Bone marrow (tissue), 2 donors: ENCODE data around the gene SLC9A4.
"Not testable (repeated sequence)": the region's sequence is repeated elsewhere in the genome, so short reads cannot be mapped to it uniquely, and the experiment has no call there.

Experiments used
- DNase-seq, 2 donors: peaks; one replicate each; lab custom pipeline; 2025; lab: John Stamatoyannopoulos, UW

SLC9A4 gene

DNA sequence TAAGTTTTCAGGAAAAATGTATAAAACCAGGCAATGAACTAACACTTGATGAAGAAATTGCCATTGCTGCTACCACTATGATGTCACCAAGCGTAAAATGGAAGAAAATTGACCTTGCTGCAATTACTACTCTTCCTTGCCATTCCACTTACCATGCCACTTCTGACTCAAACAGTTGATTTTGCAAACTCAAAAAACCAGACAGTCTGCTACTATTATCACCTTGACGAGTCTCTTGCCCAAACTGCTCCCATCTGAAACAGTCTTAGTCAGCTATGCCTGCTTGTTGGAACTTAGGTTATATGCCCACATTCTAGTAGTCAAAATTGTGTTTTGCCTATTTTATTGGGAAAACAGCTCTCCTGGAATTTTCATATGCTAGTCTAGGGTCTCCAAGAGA, 74.4 kb downstream of the SLC9A4 start:
- no peak for DNase-seq

DNA sequence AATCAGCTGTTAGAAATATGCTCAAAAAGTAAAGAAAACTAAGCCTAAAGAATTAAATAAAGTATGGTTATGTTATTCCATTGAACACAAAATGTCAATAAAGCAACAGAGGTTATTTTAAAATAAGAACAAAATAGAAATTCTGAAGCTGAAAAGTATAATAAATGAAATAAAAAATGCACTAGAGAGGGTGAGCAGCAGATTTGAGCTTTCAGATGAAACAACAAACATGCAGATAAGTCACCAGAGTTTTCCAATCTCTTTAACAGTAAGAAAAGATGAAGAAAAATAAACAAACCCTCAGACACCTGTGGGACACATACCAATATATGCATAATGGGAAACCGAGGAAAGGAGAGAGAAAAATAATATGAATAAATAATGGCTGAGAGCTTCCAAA, 76.0 kb downstream of the SLC9A4 start:
- DNase-seq: no peak

DNA sequence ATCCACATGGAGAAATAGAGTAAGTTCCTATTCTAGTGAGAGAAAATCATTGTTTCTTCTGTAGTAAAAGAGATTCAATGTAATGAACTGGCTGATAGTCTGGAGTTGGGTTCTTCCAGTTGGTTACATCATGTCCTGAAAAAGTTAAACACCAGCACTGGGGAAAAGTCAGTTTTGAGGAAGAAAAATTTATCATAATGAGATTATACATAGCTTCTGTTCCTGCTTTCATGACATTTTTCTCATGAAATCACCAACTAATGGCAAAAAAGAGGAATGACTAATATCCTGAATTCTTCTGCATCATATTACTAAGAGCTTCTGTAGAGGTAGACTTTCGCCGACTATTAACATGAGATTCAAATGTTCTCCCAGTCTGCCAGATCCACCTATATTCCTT, 77.1 kb downstream of the SLC9A4 start:
- no peak for DNase-seq

DNA sequence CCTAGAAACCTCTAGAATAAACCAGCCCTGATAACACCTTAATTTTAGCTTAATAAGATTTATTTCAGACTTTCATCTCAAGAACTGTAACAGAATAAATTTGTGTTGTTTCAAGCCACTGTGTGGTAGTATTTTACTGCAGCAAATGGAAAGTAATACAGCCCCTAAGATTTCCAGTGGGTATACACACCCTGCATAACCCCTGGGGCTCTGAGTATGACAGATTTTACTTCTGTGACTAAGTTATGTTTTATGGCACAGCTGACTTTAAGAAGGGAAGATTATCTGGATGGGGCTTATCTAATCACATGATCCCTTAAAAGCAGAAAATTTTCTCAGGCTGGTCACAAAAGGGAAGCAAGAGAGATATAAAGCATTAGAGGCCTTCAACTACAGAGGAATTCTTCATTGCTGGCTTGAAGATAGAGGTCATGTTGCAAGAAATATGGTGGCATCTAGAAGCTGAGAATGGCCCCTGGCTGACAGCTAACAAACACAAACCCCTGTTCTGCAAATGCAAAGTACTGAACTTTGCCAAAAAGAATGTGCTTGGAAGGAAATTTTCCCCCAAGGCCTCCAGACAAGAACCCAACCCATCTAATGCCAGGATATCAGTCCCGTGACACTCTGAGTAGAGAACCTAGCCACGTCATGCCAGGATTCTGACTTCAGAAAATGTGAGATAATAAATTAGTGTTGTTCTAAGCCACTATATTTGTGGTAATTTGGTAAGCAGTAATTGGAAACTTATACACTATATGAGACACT, 78.5 kb downstream of the SLC9A4 start:
- DNase-seq: no peak

DNA sequence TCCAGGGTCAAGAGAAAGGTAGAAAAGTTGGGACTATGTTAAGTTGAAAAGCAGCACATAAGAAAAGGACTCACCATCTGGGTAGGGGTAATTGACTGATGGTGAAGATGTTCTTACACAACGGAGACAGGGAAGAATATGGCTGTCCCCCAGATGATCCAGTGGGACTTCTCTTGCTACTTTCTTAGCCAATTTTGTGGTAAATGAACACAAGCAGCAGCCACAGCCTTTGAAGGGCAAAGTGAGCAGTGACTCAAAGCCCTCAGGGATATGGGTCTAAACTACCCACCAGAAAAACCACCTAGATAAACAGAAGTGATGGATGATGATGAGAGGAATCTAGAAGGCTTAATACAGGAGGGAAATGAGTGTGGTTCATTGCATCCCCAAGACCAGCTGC, 80.6 kb downstream of the SLC9A4 start:
- DNase-seq: no peak

DNA sequence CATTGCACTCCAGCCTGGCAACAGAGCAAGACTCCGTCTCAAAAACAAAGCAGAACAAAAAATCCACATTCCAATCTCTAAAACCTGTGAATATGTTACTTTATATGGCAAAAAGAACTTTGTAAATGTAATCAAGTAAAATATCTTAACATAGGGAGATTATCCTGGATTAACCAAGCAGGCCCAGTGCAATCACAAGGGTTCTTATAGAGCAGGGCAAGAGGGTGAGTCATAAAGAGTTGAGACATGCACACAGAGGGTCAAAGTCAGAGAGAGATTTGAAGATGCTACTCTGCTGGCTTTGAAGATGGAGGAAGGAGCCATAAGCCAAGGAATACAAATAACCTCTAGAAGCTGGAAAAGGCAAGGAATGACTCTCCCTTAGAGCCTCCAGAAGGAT, 85.4 kb downstream of the SLC9A4 start:
- no peak for DNase-seq

DNA sequence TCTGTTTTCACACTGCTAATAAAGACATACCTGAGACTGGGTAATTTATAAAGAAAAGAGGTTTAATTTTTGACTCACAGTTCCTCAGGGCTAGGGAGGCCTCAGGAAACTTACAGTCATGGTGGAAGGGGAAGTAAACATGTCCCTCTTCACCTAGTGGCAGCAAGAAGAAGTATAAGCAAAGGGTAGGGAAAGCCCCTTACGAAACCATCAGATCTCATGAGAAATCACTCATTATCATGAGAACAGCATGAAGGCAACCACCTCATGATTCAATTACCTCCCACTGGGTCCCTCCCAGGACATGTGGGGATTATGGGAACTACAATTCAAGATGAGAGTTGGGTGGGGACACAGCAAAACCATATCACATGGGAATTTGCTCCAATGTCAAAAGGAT, 89.5 kb downstream of the SLC9A4 start:
- DNase-seq: not testable (repeated sequence)

DNA sequence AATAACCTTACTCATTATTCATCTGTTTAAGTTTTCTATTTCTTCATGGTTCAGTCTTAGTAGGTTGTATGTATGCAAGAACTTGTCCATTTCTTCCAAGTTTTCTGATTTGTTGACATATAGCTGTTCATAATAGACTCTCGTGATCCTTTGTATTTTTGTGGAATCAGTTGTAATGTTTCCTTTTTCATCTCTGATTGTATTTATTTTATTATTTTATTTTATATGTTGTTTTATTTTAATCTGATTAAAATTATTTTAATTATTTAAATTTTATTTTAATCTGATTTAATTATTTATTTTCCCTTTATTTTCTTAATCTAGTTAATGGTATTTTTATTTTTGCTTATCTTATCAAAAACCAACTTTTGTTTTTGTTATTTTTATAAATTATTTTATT, 102.9 kb downstream of the SLC9A4 start:
- DNase-seq: no peak

DNA sequence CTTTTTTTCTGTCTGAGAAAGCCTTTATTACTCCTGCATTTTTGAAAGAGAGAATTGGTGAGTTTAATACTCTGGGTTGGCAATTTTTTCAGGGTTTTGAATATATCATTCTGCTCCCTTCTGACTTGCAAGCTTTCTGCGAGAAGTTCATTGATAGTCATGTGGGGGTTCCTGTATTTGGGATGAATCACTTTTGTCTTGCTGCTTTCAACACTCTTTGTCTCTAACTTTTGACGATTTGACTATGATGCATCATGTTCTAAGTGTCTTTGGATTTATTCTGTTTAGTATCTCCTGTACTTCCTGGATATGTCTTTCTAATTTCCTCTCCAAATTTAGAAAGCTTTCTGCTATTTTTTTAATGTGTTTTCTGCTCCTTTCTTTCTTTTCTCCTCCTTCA, 105.3 kb downstream of the SLC9A4 start:
- DNase-seq: no peak

DNA sequence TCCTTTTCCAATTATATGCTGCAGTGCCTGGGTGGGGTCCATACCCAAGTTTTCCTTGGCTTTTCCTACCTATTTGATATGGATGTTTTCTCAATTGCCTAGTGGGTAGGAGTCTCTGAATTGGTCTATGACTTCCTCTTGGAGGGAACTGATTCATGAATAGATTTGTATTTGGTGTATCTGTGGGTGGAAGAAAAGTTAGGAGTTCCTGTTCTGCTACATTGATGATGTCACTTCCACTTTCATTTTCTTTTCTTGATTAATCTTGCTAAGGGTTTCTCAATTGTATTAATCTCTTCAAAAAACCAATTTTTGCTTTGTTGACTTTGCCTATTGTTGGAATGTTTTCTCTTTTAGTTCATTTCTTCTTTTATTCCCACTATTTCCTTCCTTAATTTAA, 108.9 kb downstream of the SLC9A4 start:
- DNase-seq: peak in 1 of 2 donors; percentile 31

DNA sequence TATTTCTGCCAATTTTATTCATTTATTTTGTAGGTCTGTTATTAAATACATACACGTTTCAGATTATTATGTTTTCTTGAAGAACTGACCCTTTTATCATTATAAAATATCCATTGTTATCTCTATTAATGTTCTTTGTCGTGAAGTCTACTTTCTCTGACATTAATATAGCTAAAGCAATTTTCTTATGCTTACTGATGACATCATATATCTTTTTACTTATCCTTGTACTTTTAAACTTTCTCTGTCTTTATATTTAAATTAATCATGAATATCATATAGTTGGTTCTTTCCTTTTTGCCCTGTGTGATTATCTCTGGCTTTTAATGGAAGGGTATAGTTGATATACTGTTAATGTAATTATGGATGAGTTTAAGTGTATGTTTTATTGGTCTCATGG, 109.8 kb downstream of the SLC9A4 start:
- DNase-seq: no peak
